H1 (cell line): ENCODE measurements around the gene SLC2A11. TPM values are rescaled to one million over a fixed set of nuclear protein-coding genes. Genes with fewer than 3 reads are reported as not detected.

Experiments
- CHD7 ChIP-seq: fragments of 300-600 bp; sonication (generic); IDR thresholded peaks from 2 replicates; pipeline ENCODE4 v1.7.1; 2012; ENCODE audit warnings: low read length, moderate library complexity, mild to moderate bottlenecking, inconsistent platforms; ENCODE audit not compliant: insufficient replicate concordance
- polyA plus RNA-seq, 7 experiments: library from polyadenylated mRNA; depleted of rRNA in 3 of 7; stranded (reverse) in 5 of 7; unstranded in 2 of 7; fragments of >200 nt in 5 of 7; fragments of 200-250 nt in 2 of 7; gene quantifications; 1 replicate in 5 of 7; 2 replicates in 1 of 7; 4 replicates in 1 of 7; pipeline versions ENCODE4 v1.2.1 to v1.2.3, GENCODE V29; 2011 to 2013; ENCODE audit warnings: missing spikeins in 2 of 7, mixed read lengths in 2 of 7
- total RNA-seq: library from RNA; stranded (reverse); fragmentation: NEBNext Ultra II Directional; extraction: Animal tissue kit (Norgen Biotek cat#: 25700); gene quantifications from 2 replicates; pipeline ENCODE4 v1.2.1, GENCODE V29; 2021

SLC2A11 gene
- total and polyA plus RNA-seq, 2 of the 8 experiments (the other 6 are each of a cell fraction or from before 2014, with no cell fraction given): 10.7 to 12.5 TPM

- TF ChIP-seq CHD7: no peak
Measured at GRCh38 chr22:23896166-23896522, 38.5 kb downstream of the SLC2A11 start (continued).
